Neural progenitor cell (in vitro differentiated cells): ENCODE data around the gene INSR. TPM values are rescaled to one million over a fixed set of nuclear protein-coding genes. Genes with fewer than 3 reads are reported as not detected.
A peak's percentile ranks its signal among the peaks of the same experiment; 100 is the strongest.

Experiments
- DNase-seq: peaks from one replicate; pipeline ENCODE4 v3.0.0-alpha.2; 2016; ENCODE audit warnings: low spot score
- H2AFZ ChIP-seq: fragments of 200-600 bp; sonication (generic); replicated peaks from 2 replicates; pipeline ENCODE4 v1.6.1; 2016; ENCODE audit warnings: antibody characterized with exemption
- H3F3A ChIP-seq: fragments of 200-600 bp; sonication (generic); 2 replicates; pipeline ENCODE4 v1.6.1; 2016; ENCODE audit warnings: antibody characterized with exemption, low read depth
- H3K27ac ChIP-seq: fragments of 200-600 bp; sonication (generic); 2 replicates; pipeline ENCODE4 v1.5.1; 2016; ENCODE audit warnings: mild to moderate bottlenecking
- H3K27me3 ChIP-seq: fragments of 200-600 bp; sonication (generic); 2 replicates; pipeline ENCODE4 v1.6.1; 2016; ENCODE audit warnings: mild to moderate bottlenecking, moderate library complexity
- H3K36me3 ChIP-seq: fragments of 200-600 bp; sonication (generic); 2 replicates; pipeline ENCODE4 v1.5.1; 2016
- H3K4me1 ChIP-seq: fragments of 200-600 bp; sonication (generic); 2 replicates; pipeline ENCODE4 v1.6.1; 2016; ENCODE audit warnings: mixed run types
- H3K4me2 ChIP-seq: fragments of 200-600 bp; sonication (generic); 2 replicates; pipeline ENCODE4 v1.6.1; 2016
- H3K4me3 ChIP-seq: fragments of 200-600 bp; sonication (generic); 2 replicates; pipeline ENCODE4 v1.5.1; 2016
- H3K79me2 ChIP-seq: fragments of 200-600 bp; sonication (generic); 2 replicates; pipeline ENCODE4 v1.6.1; 2016; ENCODE audit warnings: low read depth
- H3K9ac ChIP-seq: fragments of 200-600 bp; sonication (generic); 2 replicates; pipeline ENCODE4 v1.6.1; 2016
- H3K9me3 ChIP-seq: fragments of 200-600 bp; sonication (generic); 2 replicates; pipeline ENCODE4 v1.5.1; 2016; ENCODE audit warnings: low read depth
- H4K20me1 ChIP-seq: fragments of 200-600 bp; sonication (generic); 2 replicates; pipeline ENCODE4 v1.6.1; 2016; ENCODE audit warnings: low read depth
- H3K27ac Mint-ChIP-seq: 3 replicates; pipeline ENCODE4 v1.8.0; 2021; ENCODE audit warnings: mixed read lengths
- H3K27me3 Mint-ChIP-seq: 2 replicates; pipeline ENCODE4 v1.8.0; 2022; ENCODE audit warnings: low read depth, mild to moderate bottlenecking, inconsistent platforms, moderate library complexity, mixed read lengths; ENCODE audit not compliant: insufficient read depth
- H3K36me3 Mint-ChIP-seq: 3 replicates; pipeline ENCODE4 v1.8.0; 2021; ENCODE audit warnings: mixed read lengths
- H3K4me1 Mint-ChIP-seq: 3 replicates; pipeline ENCODE4 v1.8.0; 2021; ENCODE audit warnings: mixed read lengths
- H3K4me3 Mint-ChIP-seq: 3 replicates; pipeline ENCODE4 v1.8.0; 2021; ENCODE audit warnings: mild to moderate bottlenecking, moderate library complexity, mixed read lengths
- H3K9me3 Mint-ChIP-seq: 3 replicates; pipeline ENCODE4 v1.8.0; 2020; ENCODE audit warnings: mixed read lengths
- CTCF ChIP-seq: fragments of 200-600 bp; sonication (generic); IDR thresholded peaks from 2 replicates; pipeline ENCODE4 v1.5.1; 2017; ENCODE audit warnings: antibody characterized with exemption, mild to moderate bottlenecking
- EZH2 ChIP-seq: fragments of 200-600 bp; sonication (generic); IDR thresholded peaks from 2 replicates; pipeline ENCODE4 v1.6.1; 2017; ENCODE audit warnings: antibody characterized with exemption, mild to moderate bottlenecking, moderate library complexity
- EZH2phosphoT487 ChIP-seq: fragments of 200-600 bp; sonication (generic); IDR thresholded peaks from 2 replicates; pipeline ENCODE4 v1.6.1; 2017; ENCODE audit warnings: antibody characterized with exemption
- total RNA-seq: library from RNA; depleted of rRNA; stranded (reverse); fragments of >200 nt; gene quantifications from 2 replicates; pipeline ENCODE4 v1.2.3, GENCODE V29; 2015; ENCODE audit warnings: low replicate concordance

INSR gene
- total RNA-seq, 1 donor from 2014 or later: 20.8 TPM

- H3K4me1 Mint-ChIP-seq: no peaks in the 10 kb centered on the region
- no peaks in the 10 kb centered on the region for H3K27me3 Mint-ChIP-seq
- TF ChIP-seq EZH2: no peak
- TF ChIP-seq EZH2phosphoT487: no peak
- TF ChIP-seq CTCF: no peak
- no peak for DNase-seq
- Histone ChIP-seq H3K36me3 (no peaks in the 10 kb centered on the region), H3K4me2 (no peak overlapping the region), H3K27me3 (no peaks in the 10 kb centered on the region), H3K9ac (no peak overlapping the region), H2AFZ (no peak overlapping the region), H3K4me1 (no peaks in the 10 kb centered on the region), H4K20me1 (no peaks in the 10 kb centered on the region), H3K27ac (no peak overlapping the region), H3F3A (no peaks in the 10 kb centered on the region), H3K9me3 (no peaks in the 10 kb centered on the region), H3K4me3 (no peak overlapping the region), H3K79me2 (no peaks in the 10 kb centered on the region)
- H3K27ac Mint-ChIP-seq: no peak overlapping the region
- no peak overlapping the region for H3K4me3 Mint-ChIP-seq
- H3K36me3 Mint-ChIP-seq: peaks cover 12% of the 10 kb centered on the region
- H3K9me3 Mint-ChIP-seq: no peaks in the 10 kb centered on the region
These were observed 134.9 kb downstream of the INSR start for GRCh38 chr19:7159105-7159933.

- Histone ChIP-seq H3F3A (peaks cover 4% of the 10 kb centered on the region), H4K20me1 (no peaks in the 10 kb centered on the region), H3K4me3 (no peak overlapping the region), H3K9me3 (no peaks in the 10 kb centered on the region), H2AFZ (no peak overlapping the region), H3K9ac (no peak overlapping the region), H3K27me3 (no peaks in the 10 kb centered on the region), H3K27ac (no peak overlapping the region), H3K36me3 (no peaks in the 10 kb centered on the region), H3K4me2 (no peak overlapping the region), H3K4me1 (no peaks in the 10 kb centered on the region), H3K79me2 (no peaks in the 10 kb centered on the region)
- Mint-ChIP-seq H3K4me1 (no peaks in the 10 kb centered on the region), H3K4me3 (no peak overlapping the region), H3K27ac (no peak overlapping the region), H3K27me3 (no peaks in the 10 kb centered on the region), H3K9me3 (no peaks in the 10 kb centered on the region), H3K36me3 (peaks cover 2% of the 10 kb centered on the region)
- TF ChIP-seq EZH2: no peak
- TF ChIP-seq CTCF: no peak
- no peak for TF ChIP-seq EZH2phosphoT487
- DNase-seq: no peak
These were observed 141.2 kb downstream of the INSR start for GRCh38 chr19:7153022-7153421.

GRCh38 chr19:7152568-7152967, 141.6 kb downstream of the INSR start:
- peak; percentile 24 for DNase-seq
- Mint-ChIP-seq H3K9me3 (no peaks in the 10 kb centered on the region), H3K4me3 (no peak overlapping the region), H3K27me3 (no peaks in the 10 kb centered on the region), H3K4me1 (no peaks in the 10 kb centered on the region), H3K27ac (no peak overlapping the region), H3K36me3 (peaks cover 2% of the 10 kb centered on the region)
- Histone ChIP-seq H3K4me1 (no peaks in the 10 kb centered on the region), H3F3A (peaks cover 4% of the 10 kb centered on the region), H3K4me3 (no peak overlapping the region), H3K27me3 (no peaks in the 10 kb centered on the region), H3K9ac (no peak overlapping the region), H3K4me2 (no peak overlapping the region), H3K36me3 (no peaks in the 10 kb centered on the region), H4K20me1 (no peaks in the 10 kb centered on the region), H3K79me2 (no peaks in the 10 kb centered on the region), H2AFZ (no peak overlapping the region), H3K9me3 (no peaks in the 10 kb centered on the region), H3K27ac (peak overlapping the region; percentile 5)
- TF ChIP-seq CTCF: no peak
- no peak for TF ChIP-seq EZH2
- no peak for TF ChIP-seq EZH2phosphoT487
